A549 (cell line): Measurements from ENCODE around the gene KRTAP1-5. TPM values are rescaled to one million over a fixed set of nuclear protein-coding genes. Genes with fewer than 3 reads are reported as not detected.
A peak's percentile ranks its signal among the peaks of the same experiment; 100 is the strongest.

Source experiments
- ATAC-seq, 2 experiments: fragments of 200-7000 bp in 1 of 2; fragments of >200 bp in 1 of 2; cut with Nextera tagmentation in 1 of 2; cut with Tn5 transposase in 1 of 2; 3 replicates each; pipeline versions ENCODE4 v1.8.0 to v1.9.1; 2018 to 2020; ENCODE audit warnings: mild to moderate bottlenecking in 1 of 2, moderate library complexity in 1 of 2
- CTCF ChIA-PET: fragments of 300-600 bp; sonication (Branson Sonifier 250); formaldehyde crosslinking; extraction: SDS; loops from one replicate; lab custom pipeline; 2021; ENCODE audit warnings: antibody characterized with exemption, inconsistent platforms; lab: Yijun Ruan, JAX
- POLR2A ChIA-PET: fragments of 350-600 bp; formaldehyde crosslinking; extraction: SDS; loops from one replicate; lab custom pipeline; 2021; ENCODE audit warnings: antibody characterized with exemption, inconsistent platforms; lab: Yijun Ruan, JAX
- DNase-seq, 2 experiments: peaks; one replicate each; pipeline versions ENCODE4 v3.0.0 to v3.0.0-alpha.2; 2011 to 2016; ENCODE audit warnings: low read depth in 1 of 2, low spot score in 1 of 2
- FAIRE-seq: peaks from 2 replicates; lab custom pipeline; 2011; peaks lifted over from hg19 to GRCh38; lab: Jason Lieb, UNC
- H3K27ac ChIP-seq, 2 experiments: fragments of >200 bp; sonication (Bioruptor Twin); formaldehyde crosslinking; 3 replicates each; pipeline ENCODE4 v1.5.1; 2016 to 2017
- H3K4me1 ChIP-seq: fragments of >200 bp; sonication (Bioruptor Twin); formaldehyde crosslinking; 3 replicates; pipeline ENCODE4 v1.6.1; 2016
- H3K4me2 ChIP-seq: fragments of >200 bp; sonication (Bioruptor Twin); formaldehyde crosslinking; 3 replicates; pipeline ENCODE4 v1.6.1; 2016
- H3K4me3 ChIP-seq: fragments of >200 bp; sonication (Bioruptor Twin); formaldehyde crosslinking; 3 replicates; pipeline ENCODE4 v1.5.1; 2016
- H3K9me3 ChIP-seq: fragments of >200 bp; sonication (Bioruptor Twin); formaldehyde crosslinking; 3 replicates; pipeline ENCODE4 v1.6.1; 2016
- BHLHE40 ChIP-seq: IDR thresholded peaks from 2 replicates; pipeline ENCODE4 v1.6.1; 2012; ENCODE audit warnings: low read depth, low read length, inconsistent platforms
- CBX8 ChIP-seq: fragments of 200-600 bp; sonication (generic); IDR thresholded peaks from 2 replicates; pipeline ENCODE4 v1.6.1; 2016
- CEBPB ChIP-seq, 2 experiments: fragments of >200 bp in 1 of 2; sonication (Bioruptor Twin) in 1 of 2; formaldehyde crosslinking in 1 of 2; IDR thresholded peaks; 2 replicates each; pipeline ENCODE4 v1.6.1; 2012 to 2016
- CTCF ChIP-seq: fragments of >200 bp; sonication (Bioruptor Twin); formaldehyde crosslinking; IDR thresholded peaks from 3 replicates; pipeline ENCODE4 v1.5.1; 2016
- E2F6 ChIP-seq: IDR thresholded peaks from 2 replicates; pipeline ENCODE4 v1.6.1; 2012; ENCODE audit warnings: low read depth, borderline replicate concordance
- EP300 ChIP-seq, 2 experiments: fragments of >200 bp; sonication (Bioruptor Twin); formaldehyde crosslinking; IDR thresholded peaks; 2 replicates in 1 of 2; 3 replicates in 1 of 2; pipeline ENCODE4 v1.6.1; 2016 to 2017
- FOSB ChIP-seq: fragments of 250-450 bp; sonication (Bioruptor Pico); IDR thresholded peaks from 2 replicates; pipeline ENCODE4 v1.5.0; 2020; ENCODE audit warnings: mild to moderate bottlenecking, moderate library complexity
- FOXS1 ChIP-seq: fragments of 250-450 bp; sonication (Bioruptor Pico); IDR thresholded peaks from 2 replicates; pipeline ENCODE4 v1.5.0; 2020; ENCODE audit warnings: mild to moderate bottlenecking, moderate library complexity
- HOXB5 ChIP-seq: fragments of 250-450 bp; sonication (Bioruptor Pico); IDR thresholded peaks from 2 replicates; pipeline ENCODE4 v1.5.0; 2020; ENCODE audit warnings: mild to moderate bottlenecking, moderate library complexity
- KDM5A ChIP-seq: fragments of 200-600 bp; sonication (generic); IDR thresholded peaks from 2 replicates; pipeline ENCODE4 v1.6.1; 2016; ENCODE audit warnings: antibody characterized with exemption, mild to moderate bottlenecking
- MAFK ChIP-seq: fragments of 450-650 bp; IDR thresholded peaks from 2 replicates; pipeline ENCODE4 v1.6.1; 2014; ENCODE audit not compliant: partially characterized antibody
- MAX ChIP-seq: IDR thresholded peaks from 2 replicates; pipeline ENCODE4 v1.6.1; 2012
- NR3C1 ChIP-seq: fragments of >200 bp; sonication (Bioruptor Twin); formaldehyde crosslinking; IDR thresholded peaks from 3 replicates; pipeline ENCODE4 v1.6.1; 2017
- PBX3 ChIP-seq: IDR thresholded peaks from 2 replicates; pipeline ENCODE4 v1.6.1; 2012
- POLR2A ChIP-seq: IDR thresholded peaks from 2 replicates; pipeline ENCODE4 v1.6.1; 2012; ENCODE audit warnings: mild to moderate bottlenecking, low read length
- RAD21 ChIP-seq, 2 experiments: fragments of >200 bp in 1 of 2; sonication (Bioruptor Twin) in 1 of 2; formaldehyde crosslinking in 1 of 2; IDR thresholded peaks in 1 of 2; conservative IDR thresholded peaks in 1 of 2; 2 replicates in 1 of 2; 3 replicates in 1 of 2; pipeline ENCODE4 v1.6.1; 2012 to 2018; ENCODE audit warnings: inconsistent platforms in 1 of 2
- RARB ChIP-seq: fragments of 250-450 bp; sonication (Bioruptor Pico); IDR thresholded peaks from 2 replicates; pipeline ENCODE4 v1.8.0; 2021; ENCODE audit warnings: mild to moderate bottlenecking, moderate library complexity
- RNF2 ChIP-seq: fragments of 200-600 bp; sonication (generic); IDR thresholded peaks from 2 replicates; pipeline ENCODE4 v1.6.1; 2016; ENCODE audit warnings: low read depth, mild to moderate bottlenecking, antibody characterized with exemption, moderate library complexity, borderline replicate concordance
- SREBF2 ChIP-seq: fragments of 450-650 bp; IDR thresholded peaks from 2 replicates; pipeline ENCODE4 v1.6.1; 2014; ENCODE audit warnings: mild to moderate bottlenecking, moderate library complexity
- TFCP2L1 ChIP-seq: fragments of 250-450 bp; sonication (Bioruptor Pico); IDR thresholded peaks from 2 replicates; pipeline ENCODE4 v1.5.0; 2021; ENCODE audit warnings: mild to moderate bottlenecking
- ZC3H11A ChIP-seq: fragments of 450-650 bp; IDR thresholded peaks from 2 replicates; pipeline ENCODE4 v1.6.1; 2014; ENCODE audit warnings: antibody characterized with exemption, mild to moderate bottlenecking
- ZNF302 ChIP-seq: fragments of 250-450 bp; sonication (Bioruptor Pico); IDR thresholded peaks from 2 replicates; pipeline ENCODE4 v1.9.0; 2021; ENCODE audit warnings: inconsistent platforms, mild to moderate bottlenecking, moderate library complexity
- ZSCAN20 ChIP-seq: fragments of 250-450 bp; sonication (Bioruptor Pico); IDR thresholded peaks from 2 replicates; pipeline ENCODE4 v1.8.0; 2022; ENCODE audit warnings: mild to moderate bottlenecking, moderate library complexity
- WGBS: methylation state at CpG from one replicate; pipeline ENCODE4 v1.1.6; 2017; ENCODE audit errors: missing lambda C conversion rate; 5-methylcytosine and 5-hydroxymethylcytosine counted together
- polyA plus RNA-seq, 4 experiments: library from polyadenylated mRNA; depleted of rRNA in 3 of 4; stranded (reverse); fragments of >200 nt; fragmentation: RNase III in 1 of 4; extraction: RNeasy Plus Mini Kit Qiagen cat#74134 plus additional on column Dnase treatment in 1 of 4; gene quantifications; 2 replicates in 3 of 4; 3 replicates in 1 of 4; pipeline ENCODE4 v1.2.3, GENCODE V29; 2011 to 2017

KRTAP1-5 gene
- polyA plus RNA-seq, 2 of the 4 experiments (the other 2 are of a cell fraction), result not detected

GRCh38 chr17:41064301-41064700, 37.3 kb upstream of the KRTAP1-5 start:
- peaks cover 30% of the 10 kb centered on the region for H3K4me1 ChIP-seq
- ChIA-PET CTCF (interaction anchor here (1.0 to 1.4 kb wide), 2 partner anchors 485 to 598 kb away, joined by 3 to 4 read pairs; no protein-coding TSS in a partner anchor), POLR2A (no interaction called here)
- no peak for TF ChIP-seq NR3C1
- no peak for TF ChIP-seq KDM5A
- no peak for TF ChIP-seq POLR2A
- TF ChIP-seq ZSCAN20 (CRISPR knock-in tag), result no peak
- TF ChIP-seq FOSB (CRISPR knock-in tag), result no peak
- TF ChIP-seq ZNF302, result no peak
- TF ChIP-seq FOXS1 (CRISPR knock-in tag), result no peak
- TF ChIP-seq ZC3H11A, result no peak
- TF ChIP-seq CTCF, result no peak
- TF ChIP-seq EP300 (IDR thresholded peaks at IDR 0.05), result no peak
- no peak overlapping the region for H3K4me3 ChIP-seq
- H3K4me2 ChIP-seq, result no peak overlapping the region
- no peaks in the 10 kb centered on the region for H3K9me3 ChIP-seq
- 87% methylated on average over 1 of the region's 1 CpG for WGBS
- DNase-seq (no peak), ATAC-seq (no peak), FAIRE-seq (no peak)
- H3K27ac ChIP-seq, result no peak overlapping the region

- ATAC-seq (no peak), DNase-seq (no peak), FAIRE-seq (no peak)
- POLR2A ChIA-PET, result no interaction called here
- Histone ChIP-seq H3K4me2 (no peak overlapping the region), H3K9me3 (no peaks in the 10 kb centered on the region), H3K4me3 (no peak overlapping the region), H3K27ac (no peak overlapping the region), H3K4me1 (peaks cover 39% of the 10 kb centered on the region)
- 77% methylated on average over 4 of the region's 4 CpGs for WGBS
- CTCF ChIA-PET, result interaction anchor here (0.7 to 1.4 kb wide), 2 partner anchors 12 to 599 kb away, joined by 3 to 4 read pairs; no protein-coding TSS in a partner anchor
- TF ChIP-seq ZC3H11A, result no peak
- TF ChIP-seq, all 56 proteins: peak for 0
Observed at GRCh38 chr17:41063449-41063848, 36.4 kb upstream of the KRTAP1-5 start.

GRCh38 chr17:41061964-41062363, 35.0 kb upstream of the KRTAP1-5 start:
- ATAC-seq (peak in 1 of 2 experiments; percentile 48; a peak in 3 of 6 replicates), DNase-seq (peak; percentile 23 to 52), FAIRE-seq (peak; percentile 59)
- Histone ChIP-seq H3K9me3 (no peaks in the 10 kb centered on the region), H3K4me1 (peaks cover 42% of the 10 kb centered on the region), H3K27ac (peak overlapping the region in 1 of 2 experiments; percentile 29; a peak in 2 of 6 replicates), H3K4me3 (no peak overlapping the region), H3K4me2 (peak overlapping the region; percentile 8; the same call in 1 of the 3 replicates)
- ChIA-PET POLR2A (no interaction called here), CTCF (interaction anchor here (1.0 kb wide), 1 partner anchor 205 kb away, joined by 3 read pairs; no protein-coding TSS in a partner anchor)
- 80% methylated on average over 1 of the region's 1 CpG for WGBS
- TF ChIP-seq RNF2, result no peak
- TF ChIP-seq CEBPB (IDR thresholded peaks at IDR 0.05), result no peak
- no peak for TF ChIP-seq CBX8
- no peak for TF ChIP-seq RARB
- TF ChIP-seq MAX, result peak; percentile 49
- no peak for TF ChIP-seq SREBF2
- 0 out of 5 replicates have a peak, but pooled peaks have one; percentile 11 for TF ChIP-seq RAD21 (conservative IDR thresholded peaks at IDR 0.05 in 1 of 2, IDR thresholded peaks at IDR 0.05 in 1 of 2)
- no peak for TF ChIP-seq MAFK
- TF ChIP-seq FOSB (CRISPR knock-in tag), result no peak
- TF ChIP-seq PBX3, result no peak
- TF ChIP-seq HOXB5, result no peak
- TF ChIP-seq BHLHE40, result no peak
- TF ChIP-seq E2F6, result peak; percentile 25; the same call in 1 of the 2 replicates
- no peak for TF ChIP-seq TFCP2L1 (CRISPR knock-in tag)
- 0 out of 2 replicates have a peak, but pooled peaks have one; percentile 35 for TF ChIP-seq FOXS1 (CRISPR knock-in tag)
